ENCODE measurements around the gene PEX10.

Gene PEX10

DNA sequence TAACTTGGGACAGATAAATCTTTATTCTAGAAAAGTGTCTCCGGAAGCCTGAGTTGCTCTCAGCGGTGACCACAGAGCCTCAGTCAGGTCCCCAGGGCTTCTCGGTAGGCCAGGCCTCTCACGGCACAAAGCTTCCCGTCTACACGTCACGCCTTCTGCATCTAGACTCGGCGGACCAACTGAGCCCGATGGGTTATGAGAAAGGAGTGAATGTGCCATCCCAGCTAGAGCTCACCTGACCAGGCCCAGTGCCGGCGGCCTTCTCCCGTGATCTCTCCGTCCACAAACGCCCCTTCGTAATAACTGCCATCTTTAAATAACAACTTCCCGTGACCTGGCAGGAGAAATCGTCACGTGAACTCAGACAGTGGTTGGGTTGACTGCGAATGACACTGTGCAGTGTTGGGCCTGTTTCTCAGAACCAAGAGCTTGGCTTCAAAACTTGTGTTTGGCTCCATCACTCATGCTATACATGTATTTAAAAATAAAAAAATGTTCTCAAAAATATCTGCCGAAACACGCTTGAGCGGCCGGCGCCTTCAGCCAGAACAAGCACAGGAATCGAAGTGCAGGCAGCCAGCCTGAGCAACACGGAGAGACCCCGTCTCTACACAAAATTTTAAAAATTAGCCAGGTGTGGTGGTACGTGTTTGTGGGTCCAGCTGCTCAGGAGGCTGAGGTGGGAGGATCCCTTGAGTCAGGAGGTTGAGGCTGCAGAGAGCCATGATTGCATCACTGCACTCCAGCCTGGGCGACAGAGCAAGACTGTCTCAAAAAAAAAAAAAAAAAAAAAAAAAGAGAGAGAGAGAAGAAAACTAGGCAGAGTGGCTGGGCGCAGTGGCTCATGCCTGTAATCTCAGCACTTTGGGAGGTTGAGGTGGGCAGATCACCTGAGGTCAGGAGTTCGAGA is 24.1 kb downstream of the PEX10 start:
- no peak for DNase-seq (ENCODE audit: low spot score)

GRCh38 chr1:2386636-2387611 is 25.4 kb downstream of the PEX10 start:
- no peak for DNase-seq (ENCODE audit: low spot score)

DNA sequence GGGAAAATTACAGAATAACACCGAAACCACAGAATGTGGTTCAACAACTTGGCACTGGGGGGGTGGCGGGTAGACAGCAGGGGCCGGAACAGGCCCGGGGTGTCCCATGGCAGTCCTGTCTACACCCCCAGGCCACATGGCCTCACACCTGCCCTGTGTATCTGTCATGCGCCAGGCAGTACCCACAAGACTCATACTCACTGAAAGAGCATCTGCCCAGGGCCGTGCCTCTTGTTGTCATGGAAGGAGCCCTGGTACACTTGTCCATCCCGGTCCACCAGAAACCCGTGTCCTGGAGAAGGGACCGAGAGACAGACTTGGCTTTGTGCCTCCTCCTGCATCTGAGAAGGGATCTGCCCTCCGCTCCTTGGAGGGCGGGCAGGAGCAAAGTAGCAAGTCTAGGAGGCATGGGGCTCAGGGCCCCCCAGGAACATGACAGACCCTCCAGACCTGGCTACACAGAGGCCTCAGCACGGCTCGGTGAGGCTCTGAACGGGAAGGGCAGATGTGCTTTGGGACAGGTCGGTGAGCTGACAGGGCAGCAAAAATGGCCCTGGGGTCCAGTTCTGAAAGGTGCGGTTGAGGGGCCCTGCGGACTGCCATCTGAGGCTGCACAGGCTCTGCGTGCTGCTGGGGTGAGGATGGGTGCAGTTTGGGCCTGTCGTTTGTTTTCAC is 26.6 kb downstream of the PEX10 start:
- no peak for DNase-seq (ENCODE audit: low spot score)

DNA sequence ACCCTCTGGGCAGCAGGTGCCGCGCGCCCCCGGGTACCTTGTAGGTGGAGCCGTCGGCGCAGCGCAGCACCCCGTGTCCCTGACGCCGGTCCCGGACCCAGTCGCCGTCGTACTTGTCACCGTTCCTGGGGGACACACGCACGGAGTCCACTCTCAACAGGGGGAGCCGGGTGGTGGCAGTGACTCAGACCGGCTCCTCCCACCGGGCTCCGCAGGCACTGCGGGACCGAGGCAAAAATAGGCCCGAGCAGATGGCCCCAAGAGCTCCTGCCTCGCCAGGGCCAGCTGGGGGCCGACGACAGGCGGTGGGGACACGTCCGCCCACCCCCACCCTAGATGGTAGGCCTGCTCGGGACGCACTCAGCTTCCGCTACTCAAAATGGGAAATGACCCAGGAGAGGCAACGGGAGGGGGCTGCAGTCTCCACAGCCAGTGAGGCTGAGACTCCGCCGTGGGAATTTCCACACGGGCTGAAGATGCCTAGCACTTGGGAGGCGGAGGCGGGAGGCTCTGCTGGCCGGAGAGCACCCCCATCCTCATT is 27.4 kb downstream of the PEX10 start:
- DNase-seq (ENCODE audit: low spot score), result peak; percentile 64

- no peak for DNase-seq (ENCODE audit: low spot score)
Observed at GRCh38 chr1:2384130-2384860, 28.1 kb downstream of the PEX10 start.

- DNase-seq (ENCODE audit: low spot score), result no peak
Observed at GRCh38 chr1:2383576-2383975, 28.8 kb downstream of the PEX10 start.

- DNase-seq (ENCODE audit: low spot score), result peak; percentile 50
Observed at GRCh38 chr1:2382621-2383361, 29.6 kb downstream of the PEX10 start.

DNA sequence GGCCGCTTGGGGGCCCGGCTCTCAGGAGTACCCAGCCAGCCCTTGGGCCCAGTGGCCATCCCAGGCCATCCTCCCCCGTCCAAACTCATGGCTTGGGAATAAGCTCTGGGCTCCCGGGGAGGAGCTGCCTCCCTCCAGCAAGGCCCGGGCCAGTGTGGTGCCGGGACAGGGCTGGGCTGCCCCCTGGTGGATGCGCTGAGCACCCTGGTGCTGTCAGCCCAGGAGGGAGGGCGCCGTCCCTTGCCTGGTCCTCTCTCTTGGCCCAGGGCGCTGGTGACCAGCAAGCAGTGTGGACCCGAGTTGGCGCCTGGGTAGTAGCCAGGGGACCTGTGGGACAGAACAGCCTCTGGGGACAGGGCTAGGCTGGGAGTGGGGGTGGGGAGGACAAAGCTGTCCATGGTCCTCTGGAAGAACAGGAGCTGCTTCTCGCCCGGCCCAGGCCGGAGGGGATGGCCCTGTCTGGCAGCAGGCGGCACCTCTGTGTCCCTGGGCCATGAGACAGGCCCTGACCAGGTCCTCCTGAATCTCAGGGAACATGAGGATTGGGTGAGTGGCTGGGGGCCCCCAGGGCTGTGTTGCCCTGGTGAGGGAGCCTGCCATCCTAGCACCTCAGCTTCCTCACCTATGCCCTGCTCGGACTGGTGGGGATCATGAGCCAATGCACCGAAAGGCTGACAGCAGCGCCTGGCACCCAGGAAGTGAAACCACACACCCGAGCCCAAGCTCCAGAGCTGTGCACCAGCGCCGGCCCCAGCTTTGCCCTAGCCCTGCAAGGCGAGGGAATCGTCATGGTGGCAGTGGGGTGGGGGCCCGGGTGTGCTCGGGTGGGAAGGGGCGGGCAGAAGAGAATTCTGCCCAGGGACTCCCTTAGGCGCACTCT is 30.4 kb downstream of the PEX10 start:
- DNase-seq (ENCODE audit: low spot score), result peak; percentile 99

- DNase-seq (ENCODE audit: low spot score), result peak; percentile 27
Observed at GRCh38 chr1:2380816-2381591, 31.4 kb downstream of the PEX10 start.

DNA sequence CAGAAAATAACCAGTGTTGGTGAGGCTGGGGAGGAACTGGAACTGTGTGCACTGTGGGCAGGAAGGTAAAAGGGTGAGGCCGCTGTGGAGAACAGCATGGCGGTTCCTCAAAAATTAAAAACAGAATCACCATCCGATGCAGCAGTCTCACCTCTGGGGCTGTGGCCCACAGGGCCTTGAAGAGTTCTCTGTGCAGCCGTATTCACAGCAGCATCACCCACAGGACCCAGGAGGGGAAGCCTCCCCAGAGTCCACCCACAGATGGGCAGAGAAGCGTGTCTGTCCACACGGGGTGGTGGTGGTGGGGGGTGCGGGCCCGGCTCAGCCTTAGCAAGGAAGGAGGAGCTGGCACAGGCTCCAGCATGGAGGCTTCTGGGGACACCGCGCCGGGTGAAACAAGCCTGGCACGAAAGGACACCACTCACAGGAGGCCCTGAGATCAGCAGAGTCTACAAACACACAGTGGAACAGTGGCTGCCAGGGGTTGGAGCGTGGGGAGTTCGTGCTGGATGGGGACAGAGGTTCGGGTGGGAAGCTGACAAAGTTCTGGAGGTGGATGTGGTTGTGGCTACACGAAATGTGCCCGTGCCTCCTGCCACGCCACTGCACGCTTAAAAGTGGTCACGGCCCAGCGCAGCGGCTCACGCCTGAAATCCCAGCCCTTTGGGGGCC is 32.5 kb downstream of the PEX10 start:
- no peak for DNase-seq (ENCODE audit: low spot score)

GRCh38 chr1:2378956-2379732 is 33.2 kb downstream of the PEX10 start:
- no peak for DNase-seq (ENCODE audit: low spot score)

DNA sequence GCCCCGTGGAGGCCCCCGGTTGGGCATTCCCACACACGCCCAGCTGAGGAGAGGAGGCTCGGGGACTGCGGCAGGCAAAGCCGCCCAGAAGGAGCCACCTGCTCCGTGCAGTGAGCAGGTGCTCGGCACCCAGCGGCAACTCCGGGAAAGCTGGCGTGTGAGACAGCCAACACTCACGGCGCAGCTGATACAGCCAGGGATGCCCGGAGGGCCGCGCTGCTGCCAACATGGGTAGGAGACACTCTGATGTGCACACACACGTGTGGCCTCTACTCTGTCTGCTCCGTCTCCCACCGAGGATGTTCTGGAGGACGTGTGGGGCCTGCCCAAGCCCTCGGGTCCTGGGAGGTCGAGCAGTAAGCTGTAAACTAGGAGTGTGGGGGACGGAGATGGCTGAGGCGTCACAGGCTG is 33.9 kb downstream of the PEX10 start:
- DNase-seq (ENCODE audit: low spot score), result no peak

DNA sequence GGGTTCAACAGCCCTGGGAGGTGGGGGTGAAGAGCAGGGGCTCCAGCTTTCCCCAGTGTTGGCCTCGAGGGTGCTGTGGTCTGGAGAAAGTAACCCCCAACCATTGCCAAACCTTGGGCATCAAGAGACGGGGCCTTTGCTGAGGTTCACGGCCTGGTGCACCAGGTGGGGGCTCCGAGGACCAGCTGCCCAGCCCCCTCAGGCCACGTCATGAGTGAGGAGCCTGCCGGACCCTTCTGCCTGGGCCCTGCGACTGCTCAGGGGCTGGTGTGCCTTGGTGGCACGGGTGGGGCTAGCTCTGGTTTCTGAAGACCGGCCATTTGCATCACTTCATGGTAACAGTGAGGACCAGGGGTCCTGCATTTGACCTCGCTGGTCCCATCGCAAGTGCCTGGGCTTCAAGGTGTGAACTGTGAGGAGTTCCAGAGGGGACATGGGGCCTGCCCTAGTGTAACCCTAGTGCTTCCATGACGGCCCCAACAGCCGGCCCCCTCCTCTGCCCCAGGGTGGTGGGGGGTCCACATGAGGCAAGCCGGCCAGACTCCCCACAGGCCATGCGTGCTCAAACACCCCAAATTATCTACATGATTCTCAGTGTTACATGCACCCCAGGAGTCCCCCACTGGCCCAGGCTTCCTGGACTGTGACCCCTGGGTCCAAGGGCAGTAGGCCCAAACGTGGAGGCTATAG is 34.5 kb downstream of the PEX10 start:
- no peak for DNase-seq (ENCODE audit: low spot score)

DNA sequence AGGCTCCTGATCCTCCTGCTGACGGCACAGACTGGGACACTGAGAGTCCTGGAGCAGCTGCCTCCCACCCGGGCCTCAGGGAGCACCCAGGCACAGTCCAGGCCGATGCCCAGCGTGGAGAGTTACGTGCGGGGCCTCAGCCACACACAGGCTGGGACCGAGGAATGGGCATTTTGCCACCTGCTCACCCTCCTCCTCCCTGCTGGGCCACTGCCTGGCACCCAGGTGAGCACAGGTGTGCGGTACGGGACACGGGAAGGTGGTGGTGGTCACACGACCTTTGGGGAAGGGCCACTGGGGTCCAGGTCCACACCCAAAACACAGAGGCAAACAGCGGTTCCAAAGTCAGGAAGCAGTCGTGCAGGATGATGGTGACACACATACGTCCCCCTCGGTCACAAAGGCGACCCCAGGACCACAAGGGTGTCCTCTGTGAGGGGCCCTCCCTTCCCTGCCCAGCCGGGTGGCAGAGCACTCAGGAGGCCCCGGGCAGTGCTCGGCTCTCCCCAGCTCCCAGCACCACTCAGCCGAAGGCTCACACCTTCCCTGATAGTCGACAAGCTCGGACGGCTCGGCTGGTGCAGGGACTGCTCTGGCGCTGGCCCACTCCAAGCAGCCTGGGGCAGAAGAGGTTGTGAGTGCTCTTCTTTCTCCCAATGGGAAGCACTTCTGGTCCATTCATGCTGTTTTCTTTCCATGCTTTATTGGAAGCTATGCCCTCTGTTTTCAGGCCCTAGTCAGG is 35.3 kb downstream of the PEX10 start:
- DNase-seq (ENCODE audit: low spot score), result no peak

- DNase-seq (ENCODE audit: low spot score), result no peak
Observed at GRCh38 chr1:2376261-2376741, 36.1 kb downstream of the PEX10 start.

- DNase-seq (ENCODE audit: low spot score), result no peak
Observed at GRCh38 chr1:2375923-2376260, 36.5 kb downstream of the PEX10 start.
